ENCODE data around the gene GBP3.

- no peak for TF ChIP-seq TAF1 (IDR thresholded peaks at IDR 0.05; ENCODE audit: borderline replicate concordance, low read depth, low read length)
- no peak for TF ChIP-seq POLR2AphosphoS5 (IDR thresholded peaks at IDR 0.05; ENCODE audit: low read depth, low read length)
- no peak for TF ChIP-seq POLR2A (IDR thresholded peaks at IDR 0.05; ENCODE audit: low read depth, low read length)
Measured at GRCh38 chr1:88973520-88974137, 49.0 kb downstream of the GBP3 start.

All from GM12892 (cell line).